ENCODE results near the gene SSRP1. TPM values are rescaled to one million over a fixed set of nuclear protein-coding genes. Genes with fewer than 3 reads are reported as not detected.
"Not testable (repeated sequence)": the region's sequence is repeated elsewhere in the genome, so short reads cannot be mapped to it uniquely, and the experiment has no call there.

SSRP1 gene
- total RNA-seq, 3 donors from 2014 or later = 59.5 to 79.3 (median 65.8) TPM

- intact Hi-C loops (cut with DNase I, micrococcal nuclease) = loop anchor here in 1 of 2 donors (10.0 kb wide), 1 partner anchor 303 kb away; the partner anchor contains the start of gene YPEL4
- no peaks in the 10 kb centered on the region for H3K9me3 ChIP-seq
- H3K4me3 ChIP-seq = no peak overlapping the region
- no peaks in the 10 kb centered on the region for H3K36me3 ChIP-seq (ENCODE audit: low read depth)
- DNase-seq (no peak), ATAC-seq (no peak)
- TF ChIP-seq CTCF (IDR thresholded peaks at IDR 0.05) = no peak
- peaks cover under 1% of the 10 kb centered on the region for H3K4me1 ChIP-seq (ENCODE audit: low read depth)
These were observed 5.6 kb upstream of the SSRP1 start for GRCh38 chr11:57341250-57341808.

DNA sequence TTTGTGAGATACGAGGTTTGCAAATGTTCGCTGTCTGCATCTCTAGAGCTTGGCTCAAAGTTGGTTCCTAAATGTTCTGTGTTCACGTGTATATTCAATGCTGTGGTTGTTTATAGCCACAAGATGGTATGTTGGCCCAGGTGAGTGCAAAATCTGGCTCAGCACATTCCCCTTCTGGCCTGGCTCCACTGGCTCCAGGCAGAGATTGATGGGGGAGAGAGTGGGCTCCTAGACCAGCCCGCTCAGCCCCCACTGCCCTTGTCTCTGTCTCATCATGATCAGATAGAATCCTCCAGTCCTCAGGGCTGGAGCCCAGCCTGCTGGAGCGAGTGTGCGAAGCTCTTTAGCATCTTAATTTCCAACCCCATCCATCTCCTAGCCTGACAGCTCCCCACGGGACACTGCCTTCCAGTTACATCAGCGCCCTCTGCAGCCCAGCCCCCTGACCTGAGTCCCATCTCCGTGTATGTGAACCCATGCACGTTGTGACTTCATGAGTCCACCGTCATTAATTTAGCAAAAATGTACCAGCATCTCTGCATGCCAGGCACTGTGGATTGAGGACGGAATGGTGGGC, 4.4 kb upstream of the SSRP1 start:
- intact Hi-C loops (cut with DNase I, micrococcal nuclease) = loop anchor here in 1 of 2 donors (10.0 kb wide), 1 partner anchor 305 kb away; the partner anchor contains the start of gene YPEL4
- TF ChIP-seq CTCF (IDR thresholded peaks at IDR 0.05) = no peak
- H3K9me3 ChIP-seq = no peaks in the 10 kb centered on the region
- peaks cover 3% of the 10 kb centered on the region for H3K4me1 ChIP-seq (ENCODE audit: low read depth)
- H3K4me3 ChIP-seq = no peak overlapping the region
- DNase-seq (peak in 1 of 3 donors; percentile 44), ATAC-seq (no peak)
- no peaks in the 10 kb centered on the region for H3K36me3 ChIP-seq (ENCODE audit: low read depth)

GRCh38 chr11:57339328-57339727, 3.6 kb upstream of the SSRP1 start:
- TF ChIP-seq CTCF (IDR thresholded peaks at IDR 0.05) = no peak
- no peaks in the 10 kb centered on the region for H3K36me3 ChIP-seq (ENCODE audit: low read depth)
- DNase-seq = no peak
- ATAC-seq = no peak
- peaks cover 11% of the 10 kb centered on the region for H3K4me1 ChIP-seq (ENCODE audit: low read depth)
- H3K4me3 ChIP-seq = no peak overlapping the region
- intact Hi-C loops (cut with DNase I, micrococcal nuclease) = no loop called here
- no peaks in the 10 kb centered on the region for H3K9me3 ChIP-seq

DNA sequence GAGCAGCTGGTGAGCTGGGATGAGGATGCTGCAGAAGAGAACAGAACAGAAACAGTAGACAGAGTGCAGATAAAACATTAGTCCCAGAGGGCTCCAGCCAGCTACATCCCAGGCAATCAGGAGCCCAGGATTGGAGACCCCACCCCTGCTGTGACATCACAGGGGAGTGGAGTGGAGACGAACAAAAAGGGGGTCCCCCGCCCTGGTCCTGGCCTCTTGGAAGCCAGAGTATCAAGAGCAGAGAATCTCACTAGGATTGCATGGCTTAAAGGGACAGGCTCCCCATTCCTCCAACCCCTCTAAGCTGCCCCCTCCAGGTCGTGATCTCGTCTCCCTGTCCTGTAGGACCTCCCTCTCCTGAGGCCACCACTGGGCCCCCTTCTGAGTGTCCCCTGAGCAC, 2.5 kb upstream of the SSRP1 start, which contains the start of gene P2RX3:
Gene P2RX3 (plus strand): TSS at position 211 of the 400 bp plus-strand sequence. CDS start 199 bp downstream, outside the sequence.
- H3K4me1 ChIP-seq (ENCODE audit: low read depth) = peaks cover 11% of the 10 kb centered on the region
- H3K9me3 ChIP-seq = no peaks in the 10 kb centered on the region
- ATAC-seq = no peak
- intact Hi-C loops (cut with DNase I, micrococcal nuclease) = no loop called here
- H3K4me3 ChIP-seq = no peak within 1 kb of the TSS
- no peak for TF ChIP-seq CTCF (IDR thresholded peaks at IDR 0.05)
- no peaks in the 10 kb centered on the region for H3K36me3 ChIP-seq (ENCODE audit: low read depth)
- no peak for DNase-seq

- ATAC-seq; H3K4me3 ChIP-seq; DNase-seq; intact Hi-C loops (cut with DNase I, micrococcal nuclease); H3K9me3 ChIP-seq; H3K36me3 ChIP-seq (ENCODE audit: low read depth): not testable (repeated sequence)
- peaks cover 11% of the 10 kb centered on the region for H3K4me1 ChIP-seq (ENCODE audit: low read depth)
These were observed 1.2 kb upstream of the SSRP1 start for GRCh38 chr11:57336856-57337255.

DNA sequence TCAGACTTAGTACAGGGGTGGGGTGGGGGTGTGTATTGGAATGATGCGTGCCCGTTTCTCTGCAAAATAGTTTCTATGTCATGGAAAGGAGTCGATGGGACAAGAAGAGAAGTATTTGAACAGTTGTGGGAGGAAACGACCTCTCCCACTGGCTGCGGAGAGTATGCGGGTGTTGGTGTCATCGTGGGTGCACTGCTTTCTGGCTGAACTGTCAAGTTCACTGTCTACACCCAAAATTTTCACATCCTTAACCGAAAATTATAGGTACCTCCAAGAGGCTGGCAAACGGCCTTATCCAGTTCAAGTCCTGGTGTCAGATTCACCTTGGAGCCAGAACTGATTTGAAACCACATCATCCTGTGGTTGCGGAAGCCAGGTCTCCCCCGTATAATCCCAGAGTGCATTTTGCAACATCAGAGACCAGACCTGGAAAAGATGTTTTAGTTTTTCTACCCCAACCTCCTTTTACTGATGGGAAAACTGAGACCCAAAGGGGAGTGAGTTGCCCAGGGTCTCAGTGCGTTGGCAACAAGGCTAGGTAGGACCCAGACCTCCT, 497 bp upstream of the SSRP1 start:
- Histone ChIP-seq H3K9me3 (no peaks in the 10 kb centered on the region), H3K36me3 (ENCODE audit: low read depth) (peaks cover 5% of the 10 kb centered on the region), H3K4me1 (ENCODE audit: low read depth) (peaks cover 11% of the 10 kb centered on the region), H3K4me3 (no peak overlapping the region)
- ATAC-seq = peak; percentile 1
- DNase-seq = peak in 1 of 3 donors; percentile 27
- intact Hi-C loops (cut with DNase I, micrococcal nuclease) = no loop called here
- TF ChIP-seq CTCF (IDR thresholded peaks at IDR 0.05) = no peak
